GM18507 (cell line): ENCODE measurements around the gene TOX2.

Experiments used
- DNase-seq: peaks from one replicate; pipeline ENCODE4 v3.0.0; 2011; ENCODE audit warnings: low read depth; ENCODE audit not compliant: insufficient read length; ENCODE audit errors: extremely low spot score
- FAIRE-seq: peaks from 2 replicates; lab custom pipeline; 2011; peaks lifted over from hg19 to GRCh38; lab: Jason Lieb, UNC

TOX2 gene

GRCh38 chr20:43914311-43915210, at the start of gene TOX2:
Gene TOX2 (plus strand): TSS chr20:43914852. CDS start chr20:43914892, 40 bp downstream.
- FAIRE-seq = no peak
- DNase-seq = peak; percentile 65

- FAIRE-seq (no peak), DNase-seq (no peak)
Observed at GRCh38 chr20:43868091-43868490, 46.6 kb upstream of the TOX2 start.

DNA sequence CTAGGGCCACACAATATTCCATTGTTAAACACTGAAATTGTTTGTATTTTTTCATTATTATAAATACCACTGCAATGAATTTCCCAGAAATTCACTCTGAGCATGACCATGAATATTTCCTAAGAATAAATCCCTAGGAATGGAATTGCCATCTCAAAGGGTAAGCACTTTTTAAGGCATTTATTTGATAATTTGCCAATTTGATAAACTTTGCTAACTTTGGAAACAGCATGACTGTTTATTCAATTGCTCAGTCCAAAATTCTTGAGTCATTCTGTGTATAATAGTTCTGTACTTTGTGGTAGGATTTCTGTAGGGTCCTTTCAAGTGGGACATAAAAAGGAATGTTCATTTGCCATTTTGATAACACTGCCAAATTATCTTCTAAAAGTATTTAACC, 44.2 kb upstream of the TOX2 start:
- no peak for FAIRE-seq
- no peak for DNase-seq

GRCh38 chr20:43878776-43879175, 35.9 kb upstream of the TOX2 start:
- DNase-seq (no peak), FAIRE-seq (no peak)

- DNase-seq = no peak
- FAIRE-seq = no peak
Observed at GRCh38 chr20:43893930-43894329, 20.7 kb upstream of the TOX2 start.

DNA sequence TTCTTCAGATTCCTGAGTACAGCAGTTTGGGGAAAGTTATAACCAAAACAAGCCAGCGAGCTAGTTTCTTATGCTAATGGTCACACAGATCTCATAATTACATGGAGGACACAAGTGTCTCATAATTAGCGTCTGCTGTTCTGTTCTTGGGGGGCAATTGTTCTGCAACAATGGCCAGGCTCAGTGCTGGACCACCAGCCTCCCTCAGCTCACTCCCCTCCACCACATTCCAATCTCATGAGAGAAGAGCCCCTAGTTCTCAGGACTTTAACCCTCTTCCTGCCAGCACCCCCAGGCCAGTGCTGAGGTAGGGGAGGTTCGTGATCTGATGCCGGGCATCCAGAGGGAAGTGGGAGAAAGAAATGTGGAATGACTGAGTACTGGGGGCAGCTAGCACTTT, 20.2 kb upstream of the TOX2 start:
- no peak for FAIRE-seq

GRCh38 chr20:43895235-43895634, 19.4 kb upstream of the TOX2 start:
- DNase-seq (no peak), FAIRE-seq (no peak)

More for the DNA sequence above, 20.2 kb upstream of the TOX2 start:
- DNase-seq = no peak

DNA sequence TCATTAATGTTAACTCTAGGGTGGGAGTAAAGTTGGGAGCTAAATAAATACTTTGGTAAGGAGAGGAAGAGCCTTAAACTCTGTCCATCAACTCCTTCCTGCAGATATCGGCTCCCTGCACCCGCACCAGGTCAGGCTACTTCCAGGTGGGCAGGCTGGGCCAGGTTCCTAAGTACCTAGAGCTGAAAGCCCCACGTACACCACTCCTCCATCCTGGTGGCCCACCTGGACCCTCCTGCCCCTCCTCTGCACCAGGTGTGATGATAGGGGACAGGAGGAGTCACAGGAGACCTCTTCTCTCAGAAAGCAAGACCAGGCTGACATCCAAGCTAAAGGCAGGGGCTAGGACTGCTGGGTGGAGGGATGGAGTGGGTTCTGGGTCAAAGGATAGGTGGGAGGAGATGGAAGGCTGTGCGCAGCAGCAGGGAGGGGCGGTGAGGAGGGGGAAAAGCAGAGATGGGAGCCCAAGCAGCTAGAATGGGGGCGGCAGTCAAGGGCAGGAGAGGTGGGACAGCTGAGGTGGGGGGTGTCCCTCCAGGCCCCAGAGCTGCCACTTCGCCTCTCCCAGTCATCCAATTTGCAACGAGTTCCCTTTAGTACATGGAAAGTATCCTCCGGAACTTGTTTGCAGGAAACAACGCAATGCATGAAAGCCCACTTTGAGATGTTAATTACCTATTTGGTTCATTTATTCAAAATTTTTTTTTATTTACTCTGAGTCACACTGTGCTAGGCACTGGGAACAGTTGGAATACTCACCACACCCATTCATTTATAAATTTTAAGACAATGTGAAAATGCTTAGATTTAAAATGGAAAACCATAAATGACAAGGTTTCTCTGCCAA, 15.2 kb upstream of the TOX2 start:
- no peak for DNase-seq
- FAIRE-seq = no peak

- DNase-seq (no peak), FAIRE-seq (no peak)
Observed at GRCh38 chr20:43900121-43900466, 14.6 kb upstream of the TOX2 start.

DNA sequence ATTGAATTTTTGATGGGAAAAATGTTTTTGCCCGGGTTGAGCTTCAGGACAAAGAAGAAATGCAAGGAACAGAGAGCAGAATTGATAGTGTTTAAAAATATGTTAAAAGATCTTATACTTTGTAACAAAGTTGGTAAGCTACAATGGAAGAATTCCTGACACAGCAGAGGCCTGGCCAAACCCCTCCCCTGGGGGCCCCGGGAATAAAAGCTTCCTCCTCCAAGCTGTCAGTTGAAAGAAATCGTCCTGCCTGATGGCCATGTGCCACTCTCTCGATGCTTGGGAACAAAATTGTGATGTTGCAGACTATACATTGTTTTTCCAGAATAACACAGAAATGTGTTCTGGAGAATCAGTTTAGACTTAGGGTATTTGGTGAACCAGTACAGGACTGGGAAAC, 14.2 kb upstream of the TOX2 start:
- DNase-seq (no peak), FAIRE-seq (no peak)

- DNase-seq = no peak
- FAIRE-seq = no peak
Observed at GRCh38 chr20:43901296-43901695, 13.4 kb upstream of the TOX2 start.

DNA sequence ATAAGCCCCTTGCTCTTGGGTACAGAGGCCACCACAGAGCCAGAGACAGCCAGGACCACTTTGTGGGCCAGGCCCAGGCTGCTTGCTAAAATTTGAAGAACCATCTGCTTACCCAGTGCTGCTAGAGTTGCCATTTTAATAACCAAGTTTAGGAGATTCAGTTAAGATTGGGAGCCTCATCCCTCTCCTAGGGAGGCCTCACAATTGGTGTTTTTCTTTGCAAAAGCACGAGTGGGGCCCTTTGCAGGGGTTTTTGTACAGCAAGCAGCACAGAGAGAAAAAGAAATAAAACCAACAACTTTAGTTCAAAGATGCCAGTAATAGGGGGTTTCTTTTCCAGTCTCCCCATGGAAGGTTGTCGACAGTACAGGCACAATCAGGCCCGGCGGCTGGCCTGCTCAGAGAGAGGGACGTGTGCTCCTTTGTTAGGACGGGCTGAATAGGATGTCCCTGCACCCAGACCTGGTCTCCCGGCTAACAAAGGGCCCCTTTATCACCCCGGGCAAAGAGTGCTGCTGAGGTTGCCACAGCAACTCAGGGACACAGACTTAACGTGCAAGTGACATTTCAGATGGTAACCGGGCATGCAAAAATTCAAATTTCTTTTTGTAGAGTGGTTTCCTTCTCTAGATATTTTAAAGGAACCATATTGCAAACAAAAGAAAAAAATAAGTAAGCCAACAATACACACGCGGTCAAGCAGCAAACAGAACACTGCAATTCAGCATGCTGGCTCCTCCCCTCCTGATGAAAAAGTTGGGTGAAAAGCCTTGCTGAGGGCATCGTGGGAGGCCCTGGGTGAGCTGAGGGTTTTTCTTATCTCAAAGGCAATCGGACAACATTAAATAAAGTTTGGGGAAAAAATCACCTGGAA, 10.5 kb upstream of the TOX2 start:
- DNase-seq = no peak
- FAIRE-seq = no peak

GRCh38 chr20:43904827-43905177, 9.8 kb upstream of the TOX2 start:
- FAIRE-seq (no peak), DNase-seq (no peak)

DNA sequence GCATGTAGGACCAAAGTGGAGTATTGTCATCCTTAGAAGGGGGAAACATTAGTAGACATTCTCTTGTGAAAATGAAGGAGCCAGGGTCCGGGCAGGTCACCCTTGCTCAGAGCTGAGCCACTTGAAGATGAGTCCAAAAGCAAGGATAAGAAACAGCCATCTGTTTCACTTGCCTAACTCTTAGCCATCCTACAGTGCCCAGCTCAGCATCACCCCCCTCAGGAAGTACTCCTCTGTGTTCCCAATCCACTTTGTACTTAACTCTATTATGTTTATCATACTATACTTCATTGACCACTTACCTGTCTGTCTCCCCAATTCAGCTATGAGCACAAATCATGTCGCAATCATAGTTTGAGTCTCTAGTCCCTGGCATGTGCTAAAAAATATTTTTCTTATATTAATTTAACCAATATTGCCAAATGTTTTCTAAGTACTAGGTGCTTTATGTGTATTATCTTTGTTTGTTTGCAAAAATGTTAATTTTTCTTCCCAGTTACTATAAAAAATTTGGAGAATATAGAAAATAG, 8.1 kb upstream of the TOX2 start:
- FAIRE-seq (no peak), DNase-seq (no peak)

- no peak for DNase-seq
- FAIRE-seq = no peak
Observed at GRCh38 chr20:43909211-43909610, 5.4 kb upstream of the TOX2 start.

GRCh38 chr20:43909720-43910119, 4.9 kb upstream of the TOX2 start:
- FAIRE-seq (no peak), DNase-seq (no peak)

GRCh38 chr20:43910564-43910963, 4.1 kb upstream of the TOX2 start:
- no peak for FAIRE-seq
- DNase-seq = no peak

DNA sequence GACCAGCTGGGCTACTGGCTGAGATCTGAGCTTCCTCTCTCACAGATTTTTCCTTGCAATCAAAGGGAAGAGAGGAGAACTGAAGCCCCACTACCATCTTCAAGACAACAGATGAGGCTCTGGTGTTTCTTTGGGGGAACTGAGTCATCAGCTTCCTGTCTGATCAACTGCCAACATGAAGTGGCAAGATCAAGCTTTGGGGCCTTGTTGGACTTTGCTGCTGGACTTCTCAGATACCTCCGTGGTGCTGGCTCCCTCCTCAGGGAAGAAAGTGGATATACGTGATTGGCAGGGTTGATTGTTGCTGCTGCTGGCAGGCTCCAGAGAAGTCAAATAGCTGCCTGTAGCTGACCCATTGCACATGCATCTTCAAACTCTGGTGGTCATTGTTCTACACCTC, 3.6 kb upstream of the TOX2 start:
- FAIRE-seq (peak; percentile 55), DNase-seq (no peak)

DNA sequence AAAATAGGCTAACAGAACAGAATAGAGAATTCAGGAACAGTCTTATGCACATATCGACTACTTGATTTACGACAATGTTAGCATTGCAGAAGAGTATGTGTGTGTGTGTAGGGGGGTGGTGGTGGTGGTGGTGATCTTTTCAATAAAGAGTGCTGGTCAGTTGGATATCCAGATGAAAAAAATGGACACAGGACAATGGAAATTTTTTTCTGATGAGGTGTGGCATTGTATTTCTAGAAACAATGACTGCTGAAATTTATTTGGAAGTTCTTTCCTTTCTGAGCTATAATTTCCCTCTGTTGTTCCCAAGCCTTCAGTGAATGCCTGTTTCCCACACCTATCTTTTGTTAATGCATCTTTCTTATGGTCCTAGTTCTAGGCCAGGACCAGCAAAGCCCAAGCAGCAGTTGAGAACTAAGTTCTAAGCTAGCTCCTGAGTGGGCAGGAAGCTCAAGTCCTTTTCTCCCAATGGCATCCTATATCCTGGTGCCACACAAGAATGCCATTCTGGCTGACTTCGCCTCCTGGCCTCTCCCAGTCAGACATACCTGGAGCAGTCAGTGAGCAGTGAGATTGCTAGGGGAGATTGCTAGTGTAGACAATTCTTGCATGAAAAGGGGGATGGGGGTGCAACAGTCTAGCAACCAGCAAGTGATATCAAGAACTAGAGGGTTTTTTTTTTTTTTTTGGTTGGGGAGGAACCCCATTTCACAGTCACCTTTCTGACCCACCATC, 1.2 kb upstream of the TOX2 start:
- DNase-seq (no peak), FAIRE-seq (no peak)
